Mononuclear cell (primary cell): Measurements from ENCODE around the gene ESRRA. TPM values are rescaled to one million over a fixed set of nuclear protein-coding genes. Genes with fewer than 3 reads are reported as not detected.
A peak's percentile ranks its signal among the peaks of the same experiment; 100 is the strongest.

Experiments used
- H3K27me3 ChIP-seq: 2 replicates; pipeline ENCODE4 v1.6.0; 2011; ENCODE audit warnings: low read length, control low read depth; ENCODE audit not compliant: insufficient read depth
- H3K4me1 ChIP-seq: 2 replicates; pipeline ENCODE4 v1.5.1; 2011; ENCODE audit warnings: mild to moderate bottlenecking, low read length, control low read depth; ENCODE audit not compliant: insufficient read depth
- H3K4me3 ChIP-seq: 2 replicates; pipeline ENCODE4 v1.5.1; 2011; ENCODE audit warnings: mild to moderate bottlenecking, low read length, moderate library complexity
- H3K9me3 ChIP-seq: 2 replicates; pipeline ENCODE4 v1.5.1; 2011; ENCODE audit warnings: low read depth, mild to moderate bottlenecking, control low read depth, low read length
- total RNA-seq: library from RNA; depleted of rRNA; stranded (reverse); fragments of >200 nt; gene quantifications from one replicate; pipeline ENCODE4 v1.2.3, GENCODE V29; 2012

The ESRRA gene
- total RNA-seq, 1 donor: 8.5 TPM

GRCh38 chr11:64284962-64285884 is 20.1 kb upstream of the ESRRA start, which contains the start of gene GPR137:
Gene GPR137, plus strand, starts transcription at chr11:64285848. Its CDS starts 677 bp downstream, at chr11:64286525.
- H3K4me3 ChIP-seq: peak within 1 kb of the TSS; percentile 77
- H3K27me3 ChIP-seq: peaks cover 3% of the 10 kb centered on the region
- H3K9me3 ChIP-seq: no peaks in the 10 kb centered on the region
- peaks cover 19% of the 10 kb centered on the region for H3K4me1 ChIP-seq

- H3K9me3 ChIP-seq: no peaks in the 10 kb centered on the region
- peaks cover 19% of the 10 kb centered on the region for H3K4me1 ChIP-seq
- H3K27me3 ChIP-seq: peaks cover 12% of the 10 kb centered on the region
- H3K4me3 ChIP-seq: peak overlapping the region; percentile 77
These were observed 19.2 kb upstream of the ESRRA start for GRCh38 chr11:64285885-64286800.

- H3K9me3 ChIP-seq: no peaks in the 10 kb centered on the region
- peaks cover 25% of the 10 kb centered on the region for H3K4me1 ChIP-seq
- H3K27me3 ChIP-seq: peaks cover 15% of the 10 kb centered on the region
- no peak overlapping the region for H3K4me3 ChIP-seq
These were observed 18.5 kb upstream of the ESRRA start for GRCh38 chr11:64286801-64287159.

GRCh38 chr11:64287676-64288352 is 17.5 kb upstream of the ESRRA start:
- H3K4me1 ChIP-seq: peaks cover 35% of the 10 kb centered on the region
- peaks cover 21% of the 10 kb centered on the region for H3K27me3 ChIP-seq
- no peaks in the 10 kb centered on the region for H3K9me3 ChIP-seq
- H3K4me3 ChIP-seq: no peak overlapping the region

- H3K9me3 ChIP-seq: no peaks in the 10 kb centered on the region
These were observed 17.0 kb upstream of the ESRRA start for GRCh38 chr11:64288353-64288750.

GRCh38 chr11:64289002-64289564 is 16.2 kb upstream of the ESRRA start:
- H3K9me3 ChIP-seq: no peaks in the 10 kb centered on the region
- no peak overlapping the region for H3K4me3 ChIP-seq
- peaks cover 34% of the 10 kb centered on the region for H3K27me3 ChIP-seq
- peaks cover 27% of the 10 kb centered on the region for H3K4me1 ChIP-seq

More at GRCh38 chr11:64288353-64288750, 17.0 kb upstream of the ESRRA start:
- Histone ChIP-seq H3K4me1 (peaks cover 34% of the 10 kb centered on the region), H3K27me3 (peaks cover 26% of the 10 kb centered on the region), H3K4me3 (no peak overlapping the region)

- H3K4me1 ChIP-seq: peaks cover 24% of the 10 kb centered on the region
- no peak overlapping the region for H3K4me3 ChIP-seq
- H3K27me3 ChIP-seq: peaks cover 49% of the 10 kb centered on the region
- no peaks in the 10 kb centered on the region for H3K9me3 ChIP-seq
These were observed 14.7 kb upstream of the ESRRA start for GRCh38 chr11:64290352-64291261.

- Histone ChIP-seq H3K27me3 (peaks cover 56% of the 10 kb centered on the region), H3K4me3 (no peak within 1 kb of the TSS), H3K4me1 (peaks cover 18% of the 10 kb centered on the region), H3K9me3 (no peaks in the 10 kb centered on the region)
These were observed 14.0 kb upstream of the ESRRA start, which contains the start of gene KCNK4 for GRCh38 chr11:64291262-64291751. Gene KCNK4, plus strand, starts transcription at chr11:64291302. Its CDS starts 1,717 bp downstream, at chr11:64293019.

- Histone ChIP-seq H3K4me3 (no peak overlapping the region), H3K9me3 (no peaks in the 10 kb centered on the region), H3K27me3 (peaks cover 62% of the 10 kb centered on the region), H3K4me1 (peaks cover 16% of the 10 kb centered on the region)
These were observed 13.4 kb upstream of the ESRRA start for GRCh38 chr11:64291752-64292459.

- Histone ChIP-seq H3K4me3 (no peak overlapping the region), H3K4me1 (peaks cover 16% of the 10 kb centered on the region), H3K27me3 (peaks cover 69% of the 10 kb centered on the region), H3K9me3 (no peaks in the 10 kb centered on the region)
These were observed 12.7 kb upstream of the ESRRA start for GRCh38 chr11:64292460-64293254.

GRCh38 chr11:64294774-64295173 is 10.6 kb upstream of the ESRRA start:
- Histone ChIP-seq H3K9me3 (no peaks in the 10 kb centered on the region), H3K4me1 (peaks cover 25% of the 10 kb centered on the region), H3K4me3 (no peak overlapping the region), H3K27me3 (peaks cover 91% of the 10 kb centered on the region)

- peaks cover 92% of the 10 kb centered on the region for H3K27me3 ChIP-seq
- H3K4me3 ChIP-seq: no peak overlapping the region
- no peaks in the 10 kb centered on the region for H3K9me3 ChIP-seq
- H3K4me1 ChIP-seq: peaks cover 35% of the 10 kb centered on the region
These were observed 9.6 kb upstream of the ESRRA start for GRCh38 chr11:64295760-64296159.
